Activated T-helper 2 cell treated with anti-CD3 and anti-CD28 coated beads, Interferon-gamma antibody, Interleukin-2, Interleukin-4, amounts not matched to agents 10 μg/mL and 5 μg/mL and 100 μg/mL, durations not matched to agents 14 hours and 24 hours and 36 hours (primary cell): Measurements from ENCODE around the gene PLEKHG4B. TPM values are rescaled to one million over a fixed set of nuclear protein-coding genes. Genes with fewer than 3 reads are reported as not detected.

Experiments
- DNase-seq: peaks from one replicate; pipeline ENCODE4 v3.0.0; 2021; ENCODE audit warnings: low spot score
- H3K27ac Mint-ChIP-seq: one replicate; pipeline ENCODE4 v1.8.0; 2021; ENCODE audit warnings: mixed read lengths
- H3K27me3 Mint-ChIP-seq: one replicate; pipeline ENCODE4 v1.8.0; 2021; ENCODE audit warnings: low read depth, mixed read lengths
- H3K36me3 Mint-ChIP-seq: one replicate; pipeline ENCODE4 v1.8.0; 2021; ENCODE audit warnings: low read depth, mixed read lengths
- H3K4me1 Mint-ChIP-seq: one replicate; pipeline ENCODE4 v1.8.0; 2021; ENCODE audit warnings: low read depth, mixed read lengths
- H3K4me3 Mint-ChIP-seq: one replicate; pipeline ENCODE4 v1.8.0; 2021; ENCODE audit warnings: low read depth, mild to moderate bottlenecking, moderate library complexity, mixed read lengths
- H3K9me3 Mint-ChIP-seq: one replicate; pipeline ENCODE4 v1.8.0; 2021; ENCODE audit warnings: mixed read lengths
- intact Hi-C: fragments of 100-400 bp; cut with micrococcal nuclease; formaldehyde crosslinking; loops from one replicate; pipeline ENCODE4 v1.15.1; 2023
- total RNA-seq: library from RNA; stranded (reverse); gene quantifications from 2 replicates; pipeline ENCODE4 v1.2.3, GENCODE V29; 2022

PLEKHG4B gene
- total RNA-seq, 1 donor from 2014 or later, result not detected

- Mint-ChIP-seq H3K4me3 (no peak overlapping the region), H3K27me3 (no peaks in the 10 kb centered on the region), H3K4me1 (peaks cover 2% of the 10 kb centered on the region), H3K9me3 (no peaks in the 10 kb centered on the region), H3K27ac (no peak overlapping the region), H3K36me3 (peaks cover 4% of the 10 kb centered on the region)
- intact Hi-C loops, result no loop called here
- no peak for DNase-seq
Observed at GRCh38 chr5:199197-199949, 107.4 kb downstream of the PLEKHG4B start.

GRCh38 chr5:199950-200645 lies 108.1 kb downstream of the PLEKHG4B start:
- Mint-ChIP-seq H3K36me3 (peaks cover 8% of the 10 kb centered on the region), H3K27ac (no peak overlapping the region), H3K4me1 (peaks cover 2% of the 10 kb centered on the region), H3K9me3 (no peaks in the 10 kb centered on the region), H3K27me3 (no peaks in the 10 kb centered on the region), H3K4me3 (no peak overlapping the region)
- DNase-seq, result no peak
- intact Hi-C loops, result no loop called here

DNA sequence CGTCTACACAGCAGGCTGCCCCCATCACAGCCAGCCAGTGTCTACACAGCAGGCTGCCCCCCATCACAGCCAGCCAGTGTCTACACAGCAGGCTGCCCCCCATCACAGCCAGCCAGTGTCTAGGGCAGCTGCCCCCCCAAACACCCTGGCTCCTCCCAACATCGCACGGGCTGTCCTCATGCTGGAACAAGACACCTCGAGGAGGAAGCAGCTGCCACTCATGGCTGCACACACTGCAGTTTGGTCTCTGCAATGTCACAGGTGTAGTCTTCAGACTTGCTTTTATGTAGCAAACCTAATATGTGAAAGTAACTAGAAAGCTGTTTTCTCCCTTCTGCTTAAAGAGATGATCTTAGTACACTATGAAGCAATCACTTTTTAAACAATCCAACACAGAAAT lies 109.0 kb downstream of the PLEKHG4B start:
- Mint-ChIP-seq H3K27me3 (no peaks in the 10 kb centered on the region), H3K4me1 (no peaks in the 10 kb centered on the region), H3K9me3 (no peaks in the 10 kb centered on the region), H3K27ac (no peak overlapping the region), H3K4me3 (no peak overlapping the region), H3K36me3 (peaks cover 8% of the 10 kb centered on the region)
- no peak for DNase-seq
- intact Hi-C loops, result no loop called here

- Mint-ChIP-seq H3K36me3 (peaks cover 8% of the 10 kb centered on the region), H3K4me3 (no peak overlapping the region), H3K27ac (no peak overlapping the region), H3K4me1 (no peaks in the 10 kb centered on the region), H3K27me3 (no peaks in the 10 kb centered on the region), H3K9me3 (no peaks in the 10 kb centered on the region)
- no peak for DNase-seq
- intact Hi-C loops, result no loop called here
Observed at GRCh38 chr5:201672-202071, 109.7 kb downstream of the PLEKHG4B start.

DNA sequence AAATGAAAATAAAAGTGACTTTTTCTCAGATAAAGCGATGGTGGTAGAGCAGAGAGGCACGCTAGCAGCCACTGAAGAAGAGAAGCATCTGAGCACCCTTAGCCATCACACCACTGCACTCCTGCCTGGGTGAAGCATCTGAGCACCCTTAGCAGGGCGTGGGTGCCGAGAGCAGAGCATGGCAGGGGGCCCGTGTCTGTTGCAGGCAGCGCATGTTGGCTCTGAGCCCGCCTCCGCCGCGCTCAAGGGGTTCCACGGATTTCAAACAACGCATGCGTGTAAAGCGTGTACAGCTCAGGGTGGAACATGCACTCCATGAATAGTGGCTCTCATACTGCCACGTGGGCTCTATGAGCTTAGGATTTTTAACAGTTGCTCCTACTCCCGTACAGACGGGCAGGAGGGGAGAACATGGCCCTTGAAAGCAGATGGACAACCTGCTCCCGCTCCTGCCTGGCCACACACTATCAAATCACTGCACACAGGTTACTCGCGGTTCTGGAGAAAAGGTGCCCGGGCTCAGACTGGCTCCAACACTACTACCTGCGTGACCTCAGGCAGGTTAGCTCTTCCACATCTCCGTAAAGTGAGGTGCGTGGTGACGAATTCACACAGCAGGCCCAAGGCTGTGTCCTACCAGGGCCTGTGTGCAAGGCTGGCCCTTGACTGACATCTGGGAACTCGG lies 111.4 kb downstream of the PLEKHG4B start:
- Mint-ChIP-seq H3K27ac (no peak overlapping the region), H3K27me3 (no peaks in the 10 kb centered on the region), H3K36me3 (peaks cover 21% of the 10 kb centered on the region), H3K4me1 (peaks cover 3% of the 10 kb centered on the region), H3K9me3 (no peaks in the 10 kb centered on the region), H3K4me3 (no peak overlapping the region)
- intact Hi-C loops, result no loop called here
- DNase-seq, result no peak

GRCh38 chr5:204001-204400 lies 112.0 kb downstream of the PLEKHG4B start:
- H3K27me3 Mint-ChIP-seq, result no peaks in the 10 kb centered on the region
- no peak for DNase-seq
- no peak overlapping the region for H3K27ac Mint-ChIP-seq
- H3K4me1 Mint-ChIP-seq, result peaks cover 6% of the 10 kb centered on the region
- H3K9me3 Mint-ChIP-seq, result no peaks in the 10 kb centered on the region
- no peak overlapping the region for H3K4me3 Mint-ChIP-seq
- intact Hi-C loops, result no loop called here
- H3K36me3 Mint-ChIP-seq, result peaks cover 21% of the 10 kb centered on the region

- DNase-seq, result no peak
- no peak overlapping the region for H3K4me3 Mint-ChIP-seq
- no peaks in the 10 kb centered on the region for H3K27me3 Mint-ChIP-seq
- intact Hi-C loops, result no loop called here
- peaks cover 21% of the 10 kb centered on the region for H3K36me3 Mint-ChIP-seq
- H3K27ac Mint-ChIP-seq, result no peak overlapping the region
- no peaks in the 10 kb centered on the region for H3K9me3 Mint-ChIP-seq
- H3K4me1 Mint-ChIP-seq, result peaks cover 6% of the 10 kb centered on the region
Observed at GRCh38 chr5:204462-204861, 112.5 kb downstream of the PLEKHG4B start.

DNA sequence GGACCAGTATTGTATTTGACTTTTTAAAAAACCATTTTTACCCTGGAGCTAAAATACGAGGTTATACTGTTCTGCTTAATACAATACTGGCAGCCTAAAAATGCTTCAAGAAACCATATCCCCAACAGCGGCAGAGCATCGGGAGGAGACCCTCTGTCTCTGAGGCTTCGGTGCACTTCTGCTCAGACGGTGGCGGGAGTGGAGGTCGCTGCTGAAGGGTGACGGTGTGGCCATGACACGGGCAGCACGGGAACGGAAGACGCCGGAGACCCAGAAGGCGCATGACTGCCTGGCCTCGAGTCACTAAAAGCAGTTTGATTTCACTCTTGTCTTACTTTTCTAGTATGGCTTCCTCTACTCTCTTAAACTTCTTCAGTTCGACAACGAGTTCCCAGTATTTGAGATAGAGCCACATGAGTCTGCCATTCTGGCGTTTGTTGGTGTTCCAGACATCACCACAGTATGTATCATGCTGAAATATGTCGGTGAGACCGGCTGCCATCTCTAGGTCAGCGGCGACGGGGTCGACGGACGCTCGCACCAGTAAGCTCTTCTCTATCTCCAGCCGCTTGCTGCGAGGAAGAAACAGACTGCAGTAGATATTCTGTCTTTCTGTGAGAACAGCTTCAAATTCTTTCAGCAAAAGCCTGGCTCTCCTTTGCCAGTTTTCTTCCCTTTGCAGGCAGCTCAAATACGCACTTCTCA lies 113.2 kb downstream of the PLEKHG4B start:
- no peak for DNase-seq
- Mint-ChIP-seq H3K27me3 (no peaks in the 10 kb centered on the region), H3K4me3 (no peak overlapping the region), H3K9me3 (no peaks in the 10 kb centered on the region), H3K27ac (no peak overlapping the region), H3K36me3 (peaks cover 21% of the 10 kb centered on the region), H3K4me1 (peaks cover 11% of the 10 kb centered on the region)
- intact Hi-C loops, result no loop called here

GRCh38 chr5:206406-206805 lies 114.4 kb downstream of the PLEKHG4B start:
- no peaks in the 10 kb centered on the region for H3K27me3 Mint-ChIP-seq

DNA sequence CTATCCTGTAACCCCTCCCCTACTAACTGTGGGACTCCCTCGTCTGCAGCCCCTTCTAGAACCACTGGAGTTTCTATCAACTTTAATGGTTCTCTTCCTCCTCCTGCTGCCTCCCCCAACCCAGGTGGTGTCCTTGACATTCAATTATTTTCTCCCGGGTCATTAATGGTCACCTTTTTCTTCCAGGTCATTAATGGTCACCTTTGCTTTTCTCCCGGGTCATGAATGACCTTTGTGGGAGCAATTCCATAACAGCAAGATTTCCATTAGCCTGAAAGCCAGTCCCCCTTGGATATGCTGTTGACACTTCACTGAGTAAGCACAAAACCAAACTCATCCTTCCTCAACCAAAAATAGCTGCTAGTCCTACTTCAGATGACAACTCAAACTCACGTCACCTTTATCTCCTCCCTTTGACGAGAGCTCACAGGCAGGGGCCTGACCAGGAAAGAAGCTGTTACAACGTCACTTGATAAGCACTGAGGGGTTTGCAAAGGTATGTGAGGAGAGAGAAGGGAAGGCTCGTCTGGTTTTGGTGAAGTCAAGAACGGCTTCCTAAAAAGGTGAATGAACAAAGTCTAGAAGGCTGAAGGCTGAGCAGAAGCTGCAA lies 115.1 kb downstream of the PLEKHG4B start:
- no peaks in the 10 kb centered on the region for H3K27me3 Mint-ChIP-seq
- H3K36me3 Mint-ChIP-seq, result peaks cover 21% of the 10 kb centered on the region
- no peak overlapping the region for H3K27ac Mint-ChIP-seq
- H3K9me3 Mint-ChIP-seq, result no peaks in the 10 kb centered on the region
- H3K4me1 Mint-ChIP-seq, result peaks cover 13% of the 10 kb centered on the region
- no peak overlapping the region for H3K4me3 Mint-ChIP-seq
- intact Hi-C loops, result no loop called here
- no peak for DNase-seq

More at GRCh38 chr5:206406-206805, 114.4 kb downstream of the PLEKHG4B start:
- Mint-ChIP-seq H3K4me3 (no peak overlapping the region), H3K36me3 (peaks cover 21% of the 10 kb centered on the region), H3K4me1 (peaks cover 13% of the 10 kb centered on the region), H3K27ac (no peak overlapping the region), H3K9me3 (no peaks in the 10 kb centered on the region)
- DNase-seq, result no peak
- intact Hi-C loops, result no loop called here

DNA sequence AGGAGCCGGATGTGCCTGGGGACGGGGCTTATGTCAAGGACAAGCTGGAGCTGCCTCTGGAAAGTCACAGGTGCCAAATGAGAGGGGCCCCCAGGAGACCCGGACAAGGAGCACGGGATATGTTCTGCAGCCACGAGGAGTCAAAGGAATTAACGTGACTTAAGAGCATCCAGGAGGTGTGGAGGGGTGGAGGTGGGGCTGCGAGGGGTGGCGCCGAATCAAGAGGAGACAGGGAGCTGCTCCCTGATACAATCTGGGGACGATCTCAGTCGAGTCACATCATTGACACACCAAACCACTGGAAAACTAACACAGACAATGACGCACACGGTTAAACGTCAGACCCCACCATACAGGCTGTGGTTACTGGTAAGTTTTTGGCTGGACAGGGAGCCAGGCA lies 115.6 kb downstream of the PLEKHG4B start:
- intact Hi-C loops, result no loop called here
- peaks cover 13% of the 10 kb centered on the region for H3K4me1 Mint-ChIP-seq
- no peak for DNase-seq
- no peak overlapping the region for H3K4me3 Mint-ChIP-seq
- H3K36me3 Mint-ChIP-seq, result peaks cover 21% of the 10 kb centered on the region
- no peak overlapping the region for H3K27ac Mint-ChIP-seq
- no peaks in the 10 kb centered on the region for H3K27me3 Mint-ChIP-seq
- H3K9me3 Mint-ChIP-seq, result no peaks in the 10 kb centered on the region

GRCh38 chr5:208449-209114 lies 116.6 kb downstream of the PLEKHG4B start:
- Mint-ChIP-seq H3K36me3 (peaks cover 25% of the 10 kb centered on the region), H3K4me1 (peaks cover 13% of the 10 kb centered on the region), H3K27me3 (no peaks in the 10 kb centered on the region), H3K27ac (no peak overlapping the region), H3K9me3 (no peaks in the 10 kb centered on the region), H3K4me3 (no peak overlapping the region)
- DNase-seq, result no peak
- intact Hi-C loops, result no loop called here
